ENCODE data around the gene USP43.
"Not testable (repeated sequence)": the region's sequence is repeated elsewhere in the genome, so short reads cannot be mapped to it uniquely, and the experiment has no call there.

USP43 gene

GRCh38 chr17:9636501-9636900 lies 8.8 kb upstream of the USP43 start:
- H3K9ac ChIP-seq (ENCODE audit: low read length) = no peak overlapping the region
- H3K36me3 ChIP-seq (ENCODE audit: control insufficient read depth, insufficient read depth, low read length) = no peaks in the 10 kb centered on the region
- H3K4me3 ChIP-seq (ENCODE audit: low read length) = no peak overlapping the region
- no peaks in the 10 kb centered on the region for H3K27me3 ChIP-seq (ENCODE audit: control insufficient read depth, insufficient read depth, low read length)
- no peaks in the 10 kb centered on the region for H3K4me1 ChIP-seq (ENCODE audit: control insufficient read depth, insufficient read depth, low read length)
- H3K27ac ChIP-seq (ENCODE audit: low read depth, low read length) = no peak overlapping the region

- H3K4me1 ChIP-seq (ENCODE audit: control insufficient read depth, insufficient read depth, low read length); H3K27ac ChIP-seq (ENCODE audit: low read depth, low read length); H3K36me3 ChIP-seq (ENCODE audit: control insufficient read depth, insufficient read depth, low read length); H3K9ac ChIP-seq (ENCODE audit: low read length); H3K4me3 ChIP-seq (ENCODE audit: low read length); H3K27me3 ChIP-seq (ENCODE audit: control insufficient read depth, insufficient read depth, low read length): not testable (repeated sequence)
Observed at GRCh38 chr17:9640388-9640787, 4.9 kb upstream of the USP43 start.

GRCh38 chr17:9643611-9644010 lies 1.7 kb upstream of the USP43 start:
- Histone ChIP-seq H3K27ac (ENCODE audit: low read depth, low read length) (no peak overlapping the region), H3K9ac (ENCODE audit: low read length) (no peak overlapping the region), H3K27me3 (ENCODE audit: control insufficient read depth, insufficient read depth, low read length) (peaks cover 1% of the 10 kb centered on the region), H3K4me1 (ENCODE audit: control insufficient read depth, insufficient read depth, low read length) (no peaks in the 10 kb centered on the region), H3K36me3 (ENCODE audit: control insufficient read depth, insufficient read depth, low read length) (no peaks in the 10 kb centered on the region), H3K4me3 (ENCODE audit: low read length) (no peak overlapping the region)

GRCh38 chr17:9645851-9646545 lies 681 bp downstream of the USP43 start:
- Histone ChIP-seq H3K36me3 (ENCODE audit: control insufficient read depth, insufficient read depth, low read length) (no peaks in the 10 kb centered on the region), H3K27me3 (ENCODE audit: control insufficient read depth, insufficient read depth, low read length) (peaks cover 1% of the 10 kb centered on the region), H3K27ac (ENCODE audit: low read depth, low read length) (no peak overlapping the region), H3K4me3 (ENCODE audit: low read length) (peak overlapping the region; percentile 76), H3K9ac (ENCODE audit: low read length) (no peak overlapping the region), H3K4me1 (ENCODE audit: control insufficient read depth, insufficient read depth, low read length) (no peaks in the 10 kb centered on the region)

GRCh38 chr17:9646546-9646885 lies 1.2 kb downstream of the USP43 start:
- peak overlapping the region; percentile 76 for H3K4me3 ChIP-seq (ENCODE audit: low read length)
- H3K9ac ChIP-seq (ENCODE audit: low read length) = no peak overlapping the region
- no peak overlapping the region for H3K27ac ChIP-seq (ENCODE audit: low read depth, low read length)
- no peaks in the 10 kb centered on the region for H3K36me3 ChIP-seq (ENCODE audit: control insufficient read depth, insufficient read depth, low read length)
- no peaks in the 10 kb centered on the region for H3K4me1 ChIP-seq (ENCODE audit: control insufficient read depth, insufficient read depth, low read length)
- peaks cover 1% of the 10 kb centered on the region for H3K27me3 ChIP-seq (ENCODE audit: control insufficient read depth, insufficient read depth, low read length)

- peaks cover 1% of the 10 kb centered on the region for H3K27me3 ChIP-seq (ENCODE audit: control insufficient read depth, insufficient read depth, low read length)
- no peak overlapping the region for H3K27ac ChIP-seq (ENCODE audit: low read depth, low read length)
Observed at GRCh38 chr17:9647014-9647413, 1.7 kb downstream of the USP43 start.

GRCh38 chr17:9648521-9649110 lies 3.3 kb downstream of the USP43 start:
- H3K4me3 ChIP-seq (ENCODE audit: low read length) = no peak overlapping the region
- H3K27ac ChIP-seq (ENCODE audit: low read depth, low read length) = no peak overlapping the region
- peaks cover 1% of the 10 kb centered on the region for H3K27me3 ChIP-seq (ENCODE audit: control insufficient read depth, insufficient read depth, low read length)
- no peaks in the 10 kb centered on the region for H3K36me3 ChIP-seq (ENCODE audit: control insufficient read depth, insufficient read depth, low read length)
- H3K9ac ChIP-seq (ENCODE audit: low read length) = no peak overlapping the region
- H3K4me1 ChIP-seq (ENCODE audit: control insufficient read depth, insufficient read depth, low read length) = no peaks in the 10 kb centered on the region

More at GRCh38 chr17:9647014-9647413, 1.7 kb downstream of the USP43 start:
- no peak overlapping the region for H3K9ac ChIP-seq (ENCODE audit: low read length)
- H3K4me1 ChIP-seq (ENCODE audit: control insufficient read depth, insufficient read depth, low read length) = no peaks in the 10 kb centered on the region
- H3K4me3 ChIP-seq (ENCODE audit: low read length) = no peak overlapping the region
- H3K36me3 ChIP-seq (ENCODE audit: control insufficient read depth, insufficient read depth, low read length) = no peaks in the 10 kb centered on the region

GRCh38 chr17:9658593-9659211 lies 13.4 kb downstream of the USP43 start:
- Histone ChIP-seq H3K9ac (ENCODE audit: low read length) (no peak overlapping the region), H3K36me3 (ENCODE audit: control insufficient read depth, insufficient read depth, low read length) (no peaks in the 10 kb centered on the region), H3K27ac (ENCODE audit: low read depth, low read length) (no peak overlapping the region), H3K4me3 (ENCODE audit: low read length) (no peak overlapping the region), H3K4me1 (ENCODE audit: control insufficient read depth, insufficient read depth, low read length) (no peaks in the 10 kb centered on the region), H3K27me3 (ENCODE audit: control insufficient read depth, insufficient read depth, low read length) (no peaks in the 10 kb centered on the region)

GRCh38 chr17:9661027-9661426 lies 15.7 kb downstream of the USP43 start:
- Histone ChIP-seq H3K4me1 (ENCODE audit: control insufficient read depth, insufficient read depth, low read length) (no peaks in the 10 kb centered on the region), H3K4me3 (ENCODE audit: low read length) (no peak overlapping the region), H3K27me3 (ENCODE audit: control insufficient read depth, insufficient read depth, low read length) (no peaks in the 10 kb centered on the region), H3K27ac (ENCODE audit: low read depth, low read length) (no peak overlapping the region), H3K36me3 (ENCODE audit: control insufficient read depth, insufficient read depth, low read length) (no peaks in the 10 kb centered on the region), H3K9ac (ENCODE audit: low read length) (no peak overlapping the region)

GRCh38 chr17:9663511-9663910 lies 18.2 kb downstream of the USP43 start:
- H3K4me3 ChIP-seq (ENCODE audit: low read length); H3K4me1 ChIP-seq (ENCODE audit: control insufficient read depth, insufficient read depth, low read length); H3K9ac ChIP-seq (ENCODE audit: low read length); H3K27ac ChIP-seq (ENCODE audit: low read depth, low read length); H3K36me3 ChIP-seq (ENCODE audit: control insufficient read depth, insufficient read depth, low read length); H3K27me3 ChIP-seq (ENCODE audit: control insufficient read depth, insufficient read depth, low read length): not testable (repeated sequence)

GRCh38 chr17:9666461-9667050 lies 21.2 kb downstream of the USP43 start:
- Histone ChIP-seq H3K4me1 (ENCODE audit: control insufficient read depth, insufficient read depth, low read length) (no peaks in the 10 kb centered on the region), H3K36me3 (ENCODE audit: control insufficient read depth, insufficient read depth, low read length) (no peaks in the 10 kb centered on the region), H3K9ac (ENCODE audit: low read length) (no peak overlapping the region), H3K4me3 (ENCODE audit: low read length) (no peak overlapping the region), H3K27me3 (ENCODE audit: control insufficient read depth, insufficient read depth, low read length) (no peaks in the 10 kb centered on the region), H3K27ac (ENCODE audit: low read depth, low read length) (no peak overlapping the region)

- Histone ChIP-seq H3K27ac (ENCODE audit: low read depth, low read length) (no peak overlapping the region), H3K4me1 (ENCODE audit: control insufficient read depth, insufficient read depth, low read length) (no peaks in the 10 kb centered on the region), H3K36me3 (ENCODE audit: control insufficient read depth, insufficient read depth, low read length) (no peaks in the 10 kb centered on the region), H3K4me3 (ENCODE audit: low read length) (no peak overlapping the region), H3K27me3 (ENCODE audit: control insufficient read depth, insufficient read depth, low read length) (no peaks in the 10 kb centered on the region), H3K9ac (ENCODE audit: low read length) (no peak overlapping the region)
Observed at GRCh38 chr17:9668517-9668916, 23.2 kb downstream of the USP43 start.
